NCI-H2029 treated with DMSO at 0.1 percent for 48 hours (cell line): ENCODE measurements around the gene SLC25A42.

Source experiments
- DNase-seq: peaks from one replicate; lab custom pipeline; 2025; lab: John Stamatoyannopoulos, UW

Gene SLC25A42

GRCh38 chr19:19051478-19052213 lies 12.1 kb upstream of the SLC25A42 start:
- no peak for DNase-seq

DNA sequence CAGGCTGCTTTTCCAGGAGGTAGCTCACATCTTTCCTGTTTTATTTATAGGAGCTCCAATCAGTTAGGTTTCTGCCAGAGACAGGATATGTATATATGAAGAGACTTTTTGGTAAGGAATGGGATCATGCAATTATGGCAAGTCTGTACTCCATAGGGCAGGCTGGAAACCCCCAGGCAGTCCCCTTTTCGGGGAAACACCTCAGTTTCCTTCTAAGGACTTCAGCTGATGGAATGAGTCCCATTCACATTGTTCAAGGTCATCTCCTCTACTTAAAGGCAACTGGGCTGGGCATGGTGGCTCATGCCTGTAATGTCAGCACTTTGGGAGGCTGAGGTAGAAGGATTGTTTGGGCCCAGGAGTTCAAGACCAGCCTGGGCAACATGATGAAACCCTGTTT lies 10.9 kb upstream of the SLC25A42 start:
- DNase-seq, result no peak

- peak; percentile 21 for DNase-seq
These were observed 10.1 kb upstream of the SLC25A42 start for GRCh38 chr19:19053508-19054314.

DNA sequence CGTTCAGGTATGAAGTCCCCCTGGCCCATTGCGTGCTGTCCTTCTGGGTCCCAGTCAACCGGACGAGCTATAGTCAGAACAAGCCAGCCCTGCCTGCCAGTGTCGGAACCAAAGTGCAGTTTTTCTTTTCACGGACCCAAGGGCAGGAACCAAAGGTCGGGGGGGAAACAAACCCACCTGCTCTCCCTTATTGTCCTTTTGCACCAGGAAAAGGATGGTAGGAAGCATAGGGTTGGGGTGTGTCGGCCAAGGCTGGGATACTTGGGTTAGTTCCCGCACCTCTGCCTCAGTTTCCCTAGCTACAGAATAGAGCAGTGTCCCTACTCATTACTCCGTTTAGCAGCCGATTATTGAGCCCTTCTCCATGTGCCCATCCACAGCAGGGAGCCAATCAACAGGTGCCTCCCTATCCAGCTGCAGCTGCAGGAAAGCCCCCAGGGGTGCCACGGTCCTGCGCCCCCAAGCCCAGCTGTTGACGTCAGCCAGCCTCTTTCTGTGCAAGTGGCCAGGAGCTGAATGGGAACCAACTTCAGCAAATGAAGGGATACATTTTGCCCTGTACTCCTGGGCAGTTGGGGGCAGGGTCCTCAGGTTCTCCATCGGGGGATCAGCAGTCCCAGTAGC lies 9.4 kb upstream of the SLC25A42 start:
- no peak for DNase-seq

GRCh38 chr19:19054939-19055440 lies 8.8 kb upstream of the SLC25A42 start:
- no peak for DNase-seq

DNA sequence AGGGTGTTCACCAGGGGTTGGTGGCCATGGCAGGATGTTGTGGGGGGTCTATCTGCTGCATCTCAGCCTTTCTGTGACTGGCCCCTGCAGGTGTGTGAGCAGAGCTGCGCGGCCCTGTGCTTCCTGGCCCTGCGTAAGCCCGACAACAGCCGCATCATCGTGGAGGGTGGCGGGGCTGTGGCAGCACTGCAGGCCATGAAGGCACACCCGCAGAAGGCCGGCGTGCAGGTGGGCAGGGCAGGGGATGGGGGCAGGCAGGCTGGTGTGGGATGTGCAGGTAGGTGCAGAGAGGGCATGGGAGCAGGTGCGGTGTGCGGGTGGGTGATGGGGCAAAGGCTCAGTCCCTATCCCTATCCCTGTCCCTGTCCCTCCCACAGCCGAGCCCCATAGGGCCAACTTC lies 8.1 kb upstream of the SLC25A42 start:
- DNase-seq, result no peak

DNA sequence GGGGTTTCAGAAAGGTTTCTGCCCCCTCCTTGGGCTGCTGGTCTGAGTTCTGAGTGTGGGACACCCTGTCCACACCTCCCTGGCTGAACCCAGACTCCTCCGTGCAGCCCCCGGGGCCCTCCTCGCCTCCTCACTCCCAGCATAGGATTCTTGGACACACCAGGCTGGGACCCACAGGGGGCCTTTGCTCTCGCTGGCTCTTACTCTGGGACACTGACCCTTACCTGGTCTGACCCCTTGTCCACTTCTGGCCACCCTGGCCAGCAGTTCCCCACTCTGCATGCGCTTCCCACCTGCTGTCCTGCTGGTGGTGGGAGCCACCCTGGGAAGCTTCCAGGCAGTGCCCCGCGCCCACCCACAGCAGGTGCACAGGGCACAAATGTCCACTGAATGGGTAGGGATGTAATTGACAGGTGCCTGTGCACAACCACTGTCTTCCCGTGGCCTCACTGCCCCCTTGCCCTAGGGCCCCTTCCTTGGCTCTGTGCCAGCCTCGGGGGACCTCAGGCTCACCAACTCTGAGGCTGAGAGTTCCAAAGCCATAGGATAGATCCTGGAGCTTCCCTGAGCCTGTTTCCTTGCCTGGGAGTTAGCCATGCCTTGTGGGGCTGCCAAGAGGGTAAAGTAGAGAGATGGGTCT lies 7.0 kb upstream of the SLC25A42 start:
- DNase-seq, result no peak

GRCh38 chr19:19057317-19057716 lies 6.5 kb upstream of the SLC25A42 start:
- DNase-seq, result no peak

GRCh38 chr19:19057720-19058119 lies 6.1 kb upstream of the SLC25A42 start:
- no peak for DNase-seq

DNA sequence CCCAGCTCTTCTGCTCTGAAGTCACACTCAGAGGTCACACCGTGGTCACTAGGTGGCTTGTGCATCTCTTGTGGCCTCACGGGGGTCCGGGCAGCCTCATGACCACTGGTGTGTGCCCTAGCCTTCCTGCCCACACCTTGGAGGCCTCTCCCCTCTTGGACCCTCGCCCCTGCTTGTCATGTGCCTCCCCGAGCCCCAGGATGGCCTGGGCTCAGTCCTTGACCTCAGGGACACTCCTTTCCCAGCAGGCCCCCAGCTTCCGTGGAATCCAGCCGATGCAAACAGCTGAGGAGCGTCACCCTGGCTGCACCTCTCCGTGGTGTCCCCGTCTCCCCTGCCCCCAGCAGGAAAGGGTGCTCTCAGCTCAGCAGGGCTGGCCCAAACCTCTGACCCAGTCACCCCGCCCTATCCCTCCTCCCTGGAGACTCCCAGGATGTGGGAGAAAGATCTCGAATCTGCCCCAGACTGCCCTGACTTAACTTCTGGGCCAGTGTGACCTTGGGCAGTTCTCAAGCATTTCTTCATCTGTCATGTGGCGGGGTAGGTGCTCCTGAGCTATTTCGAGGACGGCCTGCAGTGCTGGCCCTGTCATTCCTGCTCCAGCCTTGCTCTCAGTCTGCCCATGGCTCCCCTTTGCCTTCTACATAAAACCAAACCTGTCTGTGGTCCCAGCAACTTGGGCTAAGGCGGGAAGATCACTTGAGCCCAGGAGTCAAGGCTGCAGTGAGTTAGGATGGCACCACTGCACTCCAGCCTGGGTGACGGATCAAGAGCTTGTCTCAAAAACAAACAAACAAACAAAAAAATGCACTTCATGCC lies 4.6 kb upstream of the SLC25A42 start:
- DNase-seq, result no peak

- DNase-seq, result peak; percentile 90
These were observed 3.8 kb upstream of the SLC25A42 start for GRCh38 chr19:19059837-19060611.

GRCh38 chr19:19061506-19061905 lies 2.3 kb upstream of the SLC25A42 start:
- peak; percentile 97 for DNase-seq

DNA sequence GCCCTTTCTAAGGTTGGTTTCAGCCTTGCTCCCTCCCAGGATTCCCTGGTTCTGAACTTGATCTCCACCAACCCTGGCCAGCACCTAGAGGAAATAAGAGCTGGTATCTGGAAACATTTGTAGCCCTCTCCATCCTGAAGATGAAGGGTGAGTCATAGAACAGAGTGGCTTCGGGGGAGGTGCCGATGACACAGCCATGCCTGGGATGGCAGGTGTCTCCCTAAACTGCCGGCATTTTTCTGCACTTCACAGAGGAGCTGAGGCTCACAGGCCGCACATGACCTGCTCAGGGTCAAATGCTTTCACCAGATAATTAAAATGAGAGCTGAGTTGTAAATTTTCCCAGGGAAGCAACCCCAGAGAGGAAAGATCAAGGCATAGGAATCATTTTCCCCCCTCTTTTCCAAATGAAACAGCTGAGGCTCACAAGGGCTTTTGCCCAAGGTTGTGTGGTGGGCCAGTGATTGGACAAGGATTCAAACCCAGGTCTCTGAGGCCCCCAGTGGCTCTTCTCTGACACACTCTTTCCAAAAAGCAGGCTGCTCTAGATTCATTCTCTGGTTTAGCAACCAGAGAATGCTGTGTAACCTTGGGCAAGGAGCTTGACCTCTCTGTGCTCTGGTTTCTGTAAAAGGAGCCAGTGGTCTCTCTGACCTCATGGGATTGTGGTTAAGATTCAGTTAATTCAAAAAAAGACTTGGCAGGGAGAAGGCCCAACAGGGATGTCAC lies 1.2 kb upstream of the SLC25A42 start:
- DNase-seq, result peak; percentile 90

DNA sequence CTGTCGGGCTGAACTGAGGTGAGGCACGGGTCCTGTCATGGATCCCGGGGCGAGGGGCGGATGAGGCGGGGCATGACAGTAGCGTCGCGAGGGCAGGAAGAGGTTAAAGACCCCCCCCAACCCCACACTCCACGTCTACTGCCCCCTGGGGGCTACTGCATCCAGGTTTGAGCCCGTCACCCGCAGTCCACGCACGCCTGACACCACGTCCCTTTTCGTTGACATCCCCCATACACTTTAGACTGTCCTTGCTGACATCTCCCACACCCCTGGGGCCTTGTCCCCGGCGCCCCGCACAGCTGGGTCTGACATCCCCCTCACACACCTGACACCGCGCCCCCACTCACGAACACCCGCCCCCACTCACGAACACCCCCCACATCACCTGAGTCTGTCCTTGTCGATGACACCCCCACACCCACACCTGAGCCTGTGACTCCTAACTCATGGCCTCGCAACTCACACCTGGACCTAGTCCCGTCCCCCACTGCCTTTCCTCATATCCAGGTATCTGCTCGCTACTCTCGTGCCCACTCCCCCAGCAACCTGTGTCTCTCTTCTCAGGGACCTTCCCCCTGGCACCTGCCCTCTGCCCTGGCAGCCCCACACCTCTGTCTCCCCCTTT lies 416 bp downstream of the SLC25A42 start:
- no peak for DNase-seq

GRCh38 chr19:19064811-19065745 lies 1.3 kb downstream of the SLC25A42 start:
- peak; percentile 36 for DNase-seq

GRCh38 chr19:19067276-19068072 lies 3.7 kb downstream of the SLC25A42 start:
- DNase-seq, result no peak
